Stomach smooth muscle (tissue), 2 donors: ENCODE data around the gene POLA1.

Experiments used
- H3K27ac ChIP-seq: one replicate; pipeline ENCODE4 v1.7.0; 2013; ENCODE audit warnings: mild to moderate bottlenecking, low read length, inconsistent platforms
- H3K27me3 ChIP-seq, 2 donors: one replicate each; pipeline ENCODE4 v1.7.0; 2013; ENCODE audit warnings: low read length in 2 of 2; ENCODE audit not compliant: insufficient read depth in 2 of 2, control insufficient read depth in 1 of 2
- H3K36me3 ChIP-seq, 2 donors: one replicate each; pipeline ENCODE4 v1.7.0; 2013; ENCODE audit warnings: low read length in 2 of 2; ENCODE audit not compliant: control insufficient read depth in 2 of 2, insufficient read depth in 2 of 2
- H3K4me1 ChIP-seq: one replicate; pipeline ENCODE4 v1.7.0; 2013; ENCODE audit warnings: low read length; ENCODE audit not compliant: control insufficient read depth, insufficient read depth
- H3K4me3 ChIP-seq, 2 donors: one replicate each; pipeline ENCODE4 v1.7.0; 2013; ENCODE audit warnings: low read length in 2 of 2
- H3K9ac ChIP-seq, 2 donors: one replicate each; pipeline ENCODE4 v1.7.0; 2013; ENCODE audit warnings: low read length in 2 of 2, mild to moderate bottlenecking in 1 of 2
- H3K9me3 ChIP-seq, 2 donors: one replicate each; pipeline ENCODE4 v1.7.0; 2013; ENCODE audit warnings: low read length in 2 of 2; ENCODE audit not compliant: control insufficient read depth in 2 of 2
- donor health status: healthy.
- donor health status: Pancreatic carcinoma.

The POLA1 gene

DNA sequence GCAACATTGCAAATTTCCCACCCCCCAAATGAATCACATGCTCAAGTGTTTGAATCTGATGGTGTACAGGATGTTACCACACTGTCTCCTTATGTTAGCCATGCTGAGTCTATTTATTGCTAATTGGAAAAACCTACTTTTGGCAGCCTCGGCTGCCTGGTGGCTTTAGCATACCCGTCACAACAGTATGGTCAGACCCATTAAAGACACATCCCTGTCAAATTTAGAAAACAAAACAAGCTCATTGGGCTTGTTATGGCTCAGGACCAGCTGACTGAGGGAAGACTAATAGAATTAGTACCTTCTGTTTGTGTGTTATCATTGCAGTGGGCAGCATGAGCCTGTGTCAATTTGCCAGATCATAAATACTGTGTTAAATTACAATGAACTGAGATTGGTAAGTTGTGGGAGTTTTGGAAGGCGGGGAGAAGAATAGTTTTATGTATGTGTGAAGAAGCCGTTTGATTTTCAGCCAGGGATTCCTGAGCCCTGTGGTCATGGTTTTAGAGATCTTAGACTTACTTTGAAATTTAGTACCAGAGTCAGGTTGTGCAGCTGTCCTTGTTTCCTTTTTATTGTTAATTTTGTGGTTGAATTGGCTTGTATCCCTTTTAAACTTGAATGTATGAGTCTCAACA lies 66.8 kb downstream of the POLA1 start:
- Histone ChIP-seq H3K36me3 (peaks cover 0 to 4% of the 10 kb centered on the region in 2 donors), H3K27ac (no peak overlapping the region), H3K9ac (no peak overlapping the region), H3K4me3 (no peak overlapping the region), H3K4me1 (no peaks in the 10 kb centered on the region), H3K27me3 (no peaks in the 10 kb centered on the region), H3K9me3 (no peaks in the 10 kb centered on the region)

- H3K27ac ChIP-seq = no peak overlapping the region
- H3K4me1 ChIP-seq = no peaks in the 10 kb centered on the region
- no peak overlapping the region for H3K4me3 ChIP-seq
- H3K9ac ChIP-seq = no peak overlapping the region
- H3K9me3 ChIP-seq = no peaks in the 10 kb centered on the region
- H3K36me3 ChIP-seq = peaks cover 0 to 4% of the 10 kb centered on the region in 2 donors
- H3K27me3 ChIP-seq = no peaks in the 10 kb centered on the region
These were observed 67.6 kb downstream of the POLA1 start for GRCh38 chrX:24761306-24761705.

GRCh38 chrX:24763989-24764388 lies 70.3 kb downstream of the POLA1 start:
- no peaks in the 10 kb centered on the region for H3K27me3 ChIP-seq
- no peak overlapping the region for H3K27ac ChIP-seq
- no peak overlapping the region for H3K9ac ChIP-seq
- no peak overlapping the region for H3K4me3 ChIP-seq
- peaks cover 0 to 4% of the 10 kb centered on the region in 2 donors for H3K36me3 ChIP-seq
- H3K4me1 ChIP-seq = no peaks in the 10 kb centered on the region
- H3K9me3 ChIP-seq = no peaks in the 10 kb centered on the region

DNA sequence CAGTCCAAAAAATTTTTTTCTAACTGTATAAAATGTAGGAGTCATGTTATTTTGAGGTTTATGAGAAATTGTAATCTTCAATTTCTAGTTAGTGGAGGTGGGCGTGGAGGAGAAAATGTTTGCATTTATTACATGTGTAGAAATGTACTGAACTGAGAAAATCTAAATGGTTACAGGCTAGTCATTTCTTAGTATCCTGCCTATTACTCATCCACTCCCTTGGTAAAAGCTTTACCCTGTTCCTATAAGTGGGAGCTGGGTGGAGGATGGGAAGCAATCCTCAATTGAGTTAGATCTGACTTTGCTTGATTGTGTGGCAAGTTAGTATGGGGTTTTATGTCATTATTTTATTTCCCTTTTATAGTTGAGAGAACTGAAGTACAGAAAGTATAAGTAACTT lies 73.8 kb downstream of the POLA1 start:
- H3K9me3 ChIP-seq = no peaks in the 10 kb centered on the region
- H3K27me3 ChIP-seq = no peaks in the 10 kb centered on the region
- H3K36me3 ChIP-seq = no peaks in the 10 kb centered on the region

DNA sequence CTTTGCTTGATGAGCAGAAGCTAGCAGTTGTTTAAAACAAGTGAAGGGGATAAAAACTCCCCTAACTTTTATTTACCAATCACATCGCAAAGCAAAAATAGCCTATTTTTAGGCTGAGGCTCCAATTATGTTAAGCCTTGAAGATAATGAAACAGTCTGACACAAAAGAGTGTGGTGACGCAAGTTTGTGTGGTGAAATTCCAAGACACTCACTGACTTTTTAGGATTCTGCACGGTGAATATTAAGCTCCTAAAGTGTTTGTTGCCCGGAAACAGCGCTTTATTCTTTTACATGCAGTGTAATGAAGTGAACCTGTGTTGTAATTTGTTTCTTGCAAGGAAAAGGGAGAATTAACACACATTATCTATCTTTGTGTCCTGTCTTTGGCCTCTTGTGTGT lies 74.8 kb downstream of the POLA1 start:
- Histone ChIP-seq H3K27ac (no peak overlapping the region), H3K4me3 (no peak overlapping the region), H3K4me1 (no peaks in the 10 kb centered on the region), H3K27me3 (no peaks in the 10 kb centered on the region), H3K36me3 (no peaks in the 10 kb centered on the region), H3K9me3 (no peaks in the 10 kb centered on the region), H3K9ac (no peak overlapping the region)

More for the DNA sequence above, 73.8 kb downstream of the POLA1 start:
- Histone ChIP-seq H3K4me1 (no peaks in the 10 kb centered on the region), H3K9ac (no peak overlapping the region), H3K4me3 (no peak overlapping the region), H3K27ac (no peak overlapping the region)

- Histone ChIP-seq H3K4me3 (no peak overlapping the region), H3K4me1 (no peaks in the 10 kb centered on the region), H3K27ac (no peak overlapping the region), H3K9ac (no peak overlapping the region), H3K9me3 (no peaks in the 10 kb centered on the region), H3K27me3 (no peaks in the 10 kb centered on the region), H3K36me3 (no peaks in the 10 kb centered on the region)
These were observed 80.9 kb downstream of the POLA1 start for GRCh38 chrX:24774650-24775049.

- H3K4me1 ChIP-seq = no peaks in the 10 kb centered on the region
- H3K27me3 ChIP-seq = no peaks in the 10 kb centered on the region
- no peak overlapping the region for H3K27ac ChIP-seq
- H3K9me3 ChIP-seq = no peaks in the 10 kb centered on the region
- no peaks in the 10 kb centered on the region for H3K36me3 ChIP-seq
- no peak overlapping the region for H3K9ac ChIP-seq
- H3K4me3 ChIP-seq = no peak overlapping the region
These were observed 82.2 kb downstream of the POLA1 start for GRCh38 chrX:24775891-24776290.

GRCh38 chrX:24777660-24778059 lies 83.9 kb downstream of the POLA1 start:
- Histone ChIP-seq H3K36me3 (no peaks in the 10 kb centered on the region), H3K9me3 (no peaks in the 10 kb centered on the region), H3K9ac (no peak overlapping the region), H3K27ac (no peak overlapping the region), H3K4me1 (no peaks in the 10 kb centered on the region), H3K27me3 (no peaks in the 10 kb centered on the region), H3K4me3 (no peak overlapping the region)

GRCh38 chrX:24782011-24782410 lies 88.3 kb downstream of the POLA1 start:
- H3K27ac ChIP-seq = no peak overlapping the region

GRCh38 chrX:24789047-24789446 lies 95.3 kb downstream of the POLA1 start:
- Histone ChIP-seq H3K9ac (no peak overlapping the region), H3K27ac (no peak overlapping the region), H3K4me1 (no peaks in the 10 kb centered on the region), H3K27me3 (no peaks in the 10 kb centered on the region), H3K36me3 (no peaks in the 10 kb centered on the region), H3K4me3 (no peak overlapping the region), H3K9me3 (no peaks in the 10 kb centered on the region)

More at GRCh38 chrX:24782011-24782410, 88.3 kb downstream of the POLA1 start:
- Histone ChIP-seq H3K4me3 (no peak overlapping the region), H3K36me3 (no peaks in the 10 kb centered on the region), H3K9me3 (no peaks in the 10 kb centered on the region), H3K4me1 (no peaks in the 10 kb centered on the region), H3K27me3 (no peaks in the 10 kb centered on the region), H3K9ac (no peak overlapping the region)

DNA sequence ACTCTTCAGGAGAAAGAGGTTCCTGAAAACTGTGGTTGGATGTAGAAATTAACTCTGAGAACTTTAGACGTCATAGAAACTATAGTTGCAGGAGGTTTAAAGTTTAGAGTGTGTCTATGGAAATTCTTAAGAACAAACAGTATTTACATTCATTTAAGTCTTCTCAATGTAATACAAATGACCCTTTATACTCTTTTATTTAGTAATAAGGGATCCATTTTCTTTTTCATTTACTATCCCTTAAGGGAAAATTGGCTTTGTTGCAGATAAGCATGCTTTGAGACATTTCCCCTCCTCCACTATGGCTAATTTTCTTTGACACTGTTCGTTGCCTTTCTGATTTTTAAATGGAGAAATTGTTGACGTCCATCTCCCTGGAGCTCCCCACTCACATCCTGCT lies 96.4 kb downstream of the POLA1 start:
- Histone ChIP-seq H3K9ac (no peak overlapping the region), H3K36me3 (no peaks in the 10 kb centered on the region), H3K4me3 (no peak overlapping the region)

More for the DNA sequence above, 96.4 kb downstream of the POLA1 start:
- no peaks in the 10 kb centered on the region for H3K27me3 ChIP-seq
- H3K9me3 ChIP-seq = no peaks in the 10 kb centered on the region
- H3K27ac ChIP-seq = no peak overlapping the region
- H3K4me1 ChIP-seq = no peaks in the 10 kb centered on the region
